ENCODE results near the gene ARRB2.
"Not testable (repeated sequence)": the region's sequence is repeated elsewhere in the genome, so short reads cannot be mapped to it uniquely, and the experiment has no call there.

ARRB2 gene

GRCh38 chr17:4703330-4703691 is 7.1 kb upstream of the ARRB2 start:
- no peak for DNase-seq

DNA sequence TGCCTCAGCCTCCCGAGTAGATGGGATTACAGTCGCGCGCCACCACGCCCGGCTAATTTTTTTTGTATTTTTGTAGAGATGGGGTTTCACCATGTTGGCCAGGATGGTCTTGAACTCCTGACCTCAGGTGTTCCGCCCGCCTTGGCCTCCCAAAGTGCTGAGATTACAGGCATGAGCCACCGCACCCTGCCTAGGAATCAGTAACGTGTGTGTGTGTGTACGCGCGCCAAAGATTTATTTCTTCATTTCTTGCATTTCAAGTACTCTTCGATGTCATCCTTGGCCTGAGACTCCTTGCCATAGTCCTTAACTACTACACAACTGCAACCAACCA is 5.9 kb upstream of the ARRB2 start:
- DNase-seq, result not testable (repeated sequence)

GRCh38 chr17:4704991-4705390 is 5.4 kb upstream of the ARRB2 start:
- no peak for DNase-seq

- DNase-seq, result no peak
Observed at GRCh38 chr17:4706121-4706520, 4.3 kb upstream of the ARRB2 start.

- peak in 1 of 2 experiments; percentile 4 for DNase-seq
Observed at GRCh38 chr17:4708436-4708835, 2.0 kb upstream of the ARRB2 start.

DNA sequence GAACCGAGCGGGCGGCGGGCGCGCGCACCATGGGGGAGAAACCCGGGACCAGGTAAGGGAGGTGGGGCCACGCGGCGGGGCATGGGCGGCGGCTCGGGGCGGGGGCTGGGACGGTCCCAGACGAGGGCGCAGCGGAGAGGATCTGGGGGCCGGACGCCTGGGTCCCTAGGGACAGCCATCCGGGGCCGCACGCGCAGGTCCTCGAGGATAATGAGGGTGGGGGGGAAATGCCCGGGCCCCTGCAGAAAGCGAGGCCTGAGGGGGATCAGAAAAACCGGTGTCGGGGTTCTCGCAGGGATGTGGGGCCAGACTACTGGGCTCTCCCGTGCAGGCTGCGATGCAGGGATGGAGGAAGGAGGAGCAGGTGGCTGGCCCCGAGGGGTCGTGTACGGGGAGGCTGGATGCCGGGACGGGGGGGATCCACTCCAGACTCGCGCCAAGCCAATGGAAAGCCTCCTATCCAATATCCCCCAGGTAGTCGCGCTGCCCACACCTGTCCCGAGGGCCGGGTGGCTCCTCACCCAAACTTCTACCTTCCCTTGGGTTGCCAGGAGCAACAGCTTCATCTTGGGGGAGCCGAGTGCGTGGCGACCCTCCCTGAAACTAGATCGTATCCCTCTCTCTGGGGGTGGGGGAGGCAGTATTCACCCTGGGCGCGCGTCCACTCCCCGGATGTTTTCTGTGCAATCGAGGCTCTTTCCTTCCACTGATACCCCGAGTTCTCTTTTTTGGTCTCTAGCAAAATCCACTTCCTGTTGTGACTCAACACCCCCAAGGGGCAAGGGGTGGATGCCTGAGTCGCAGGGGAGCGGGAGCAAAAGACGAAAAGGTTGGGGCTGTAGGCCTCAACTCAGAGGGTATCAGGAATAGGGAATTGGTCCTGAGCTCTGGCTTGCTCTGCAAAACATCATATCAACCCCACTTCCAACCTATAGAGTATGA is 532 bp downstream of the ARRB2 start:
- peak in 1 of 2 experiments; percentile 22 for DNase-seq

DNA sequence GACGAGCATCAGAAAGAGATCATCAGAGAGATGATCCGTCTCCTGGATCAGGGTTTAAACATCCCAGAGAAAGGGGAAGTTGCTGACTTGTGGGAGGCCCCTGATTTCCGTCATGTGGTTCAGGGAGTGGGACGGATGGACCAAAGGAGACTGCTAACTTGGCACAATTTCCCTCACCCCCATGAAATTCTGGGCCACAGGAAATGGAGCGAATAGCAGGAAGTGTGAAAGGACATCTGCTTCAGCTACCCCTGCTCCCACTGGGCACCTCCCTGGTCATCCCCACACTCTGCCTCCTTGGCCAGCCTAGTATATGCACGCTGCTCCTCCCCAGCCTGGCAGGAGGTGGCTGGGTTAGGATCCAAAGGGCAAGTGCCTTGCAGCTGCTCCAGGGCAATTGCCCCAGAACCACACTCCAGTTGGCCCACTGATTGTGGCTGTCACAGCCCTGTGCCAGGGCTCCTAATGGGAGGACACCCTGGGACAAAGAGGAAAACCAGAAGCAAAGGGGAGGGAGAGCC is 1.3 kb downstream of the ARRB2 start:
- DNase-seq, result no peak

- DNase-seq, result no peak
Observed at GRCh38 chr17:4712526-4712925, 2.1 kb downstream of the ARRB2 start.

DNA sequence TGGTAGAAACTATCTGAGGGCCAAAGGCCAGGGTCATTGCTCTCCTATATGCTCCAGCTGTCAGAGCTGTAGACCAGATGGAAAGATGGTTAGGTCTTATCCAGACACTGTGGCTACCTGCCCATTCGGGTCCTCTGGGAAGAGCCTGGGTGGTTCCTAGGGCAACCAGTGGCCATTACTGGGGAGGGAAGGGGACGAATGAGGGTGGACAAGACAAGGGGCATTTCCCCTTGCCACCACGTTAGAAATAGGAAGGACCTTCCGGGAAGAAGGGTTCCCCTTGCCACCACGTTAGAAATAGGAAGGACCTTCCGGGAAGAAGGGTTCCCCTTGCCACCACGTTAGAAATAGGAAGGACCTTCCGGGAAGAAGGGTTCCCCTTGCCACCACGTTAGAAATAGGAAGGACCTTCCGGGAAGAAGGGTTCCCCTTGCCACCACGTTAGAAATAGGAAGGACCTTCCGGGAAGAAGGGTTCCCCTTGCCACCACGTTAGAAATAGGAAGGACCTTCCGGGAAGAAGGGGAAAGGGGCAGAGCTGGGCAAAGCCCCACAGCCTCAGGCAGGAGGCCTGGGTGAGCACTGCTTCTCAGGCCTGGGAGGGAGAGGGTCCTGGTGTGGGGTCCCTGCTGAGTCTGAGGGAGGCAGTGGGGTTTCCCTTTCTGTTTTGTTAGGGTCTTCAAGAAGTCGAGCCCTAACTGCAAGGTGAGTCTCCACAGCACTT is 4.1 kb downstream of the ARRB2 start:
- DNase-seq, result not testable (repeated sequence)

DNA sequence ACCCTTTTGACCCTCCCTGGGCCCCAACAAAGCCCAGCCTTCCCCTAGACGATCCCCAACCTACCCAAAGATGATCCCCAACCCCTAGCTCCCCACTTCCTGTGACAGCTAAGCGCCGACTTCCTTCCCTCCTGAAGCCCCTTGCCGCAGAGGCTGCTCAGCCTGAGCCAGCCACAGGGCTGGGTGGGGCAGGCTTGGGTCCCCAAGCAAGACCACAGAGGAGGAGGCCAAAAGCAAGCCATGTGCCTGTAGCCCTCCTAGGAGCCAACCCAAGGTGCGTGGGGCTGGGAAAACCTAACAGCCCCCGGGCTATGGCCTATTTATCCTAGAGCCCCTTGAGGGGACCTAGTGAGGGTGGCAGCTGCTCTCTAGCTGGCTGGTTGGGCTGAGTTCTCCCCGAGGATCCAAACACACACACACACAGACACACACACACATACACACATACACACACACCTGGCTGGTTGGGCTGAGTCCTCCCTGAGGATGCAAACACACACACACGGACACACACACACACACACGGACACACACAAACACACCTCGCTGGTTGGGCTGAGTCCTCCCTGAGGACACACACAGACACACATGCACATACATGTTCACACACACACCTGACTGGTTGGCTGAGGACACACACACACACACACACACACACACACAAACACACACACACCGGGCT is 4.8 kb downstream of the ARRB2 start:
- no peak for DNase-seq

DNA sequence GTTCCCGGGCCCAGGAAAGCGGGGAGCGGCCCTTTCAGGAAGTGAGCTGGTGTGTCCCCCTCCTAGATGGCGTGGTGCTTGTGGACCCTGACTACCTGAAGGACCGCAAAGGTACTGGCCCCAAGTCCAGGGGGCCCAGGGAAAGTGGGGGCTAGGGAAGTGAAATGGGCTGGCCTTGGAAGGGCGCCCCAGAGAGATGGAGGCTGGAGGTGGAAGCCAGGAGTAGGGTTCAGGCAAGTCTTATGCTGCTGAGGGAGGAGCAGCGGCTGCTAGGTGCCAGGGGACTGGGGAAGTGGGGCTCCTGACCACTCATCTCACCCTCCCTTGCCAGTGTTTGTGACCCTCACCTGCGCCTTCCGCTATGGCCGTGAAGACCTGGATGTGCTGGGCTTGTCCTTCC is 5.6 kb downstream of the ARRB2 start:
- no peak for DNase-seq

- no peak for DNase-seq
Observed at GRCh38 chr17:4717791-4718190, 7.4 kb downstream of the ARRB2 start.

DNA sequence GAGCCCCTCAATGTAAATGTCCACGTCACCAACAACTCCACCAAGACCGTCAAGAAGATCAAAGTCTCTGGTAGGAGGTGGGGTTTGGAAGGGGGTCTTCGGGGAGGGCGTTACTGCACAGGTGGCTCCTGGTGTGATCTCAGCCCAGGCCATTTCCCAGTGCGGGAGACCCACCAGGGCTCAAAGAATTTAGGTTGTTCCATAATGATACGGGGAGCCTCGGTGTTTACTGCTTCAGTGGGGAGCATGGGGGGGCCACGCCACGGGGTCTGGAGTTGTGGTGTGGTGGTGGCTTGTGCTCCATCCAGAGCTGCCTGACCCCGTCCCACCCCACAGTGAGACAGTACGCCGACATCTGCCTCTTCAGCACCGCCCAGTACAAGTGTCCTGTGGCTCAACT is 7.8 kb downstream of the ARRB2 start:
- DNase-seq, result no peak

DNA sequence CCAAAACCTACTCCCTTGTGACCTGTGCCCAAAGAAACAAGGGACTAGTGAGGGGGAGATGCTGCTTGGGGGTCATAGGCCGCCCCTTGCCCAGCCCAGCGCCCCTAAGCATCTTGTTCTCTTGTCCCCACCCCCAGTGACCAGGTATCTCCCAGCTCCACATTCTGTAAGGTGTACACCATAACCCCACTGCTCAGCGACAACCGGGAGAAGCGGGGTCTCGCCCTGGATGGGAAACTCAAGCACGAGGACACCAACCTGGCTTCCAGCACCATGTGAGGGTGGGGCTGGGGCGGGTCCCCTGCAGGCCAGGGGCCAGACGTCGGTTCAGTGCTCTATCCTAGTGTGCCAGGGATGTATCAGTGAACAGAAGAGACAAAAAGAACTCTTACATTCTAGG is 8.7 kb downstream of the ARRB2 start:
- DNase-seq, result no peak

DNA sequence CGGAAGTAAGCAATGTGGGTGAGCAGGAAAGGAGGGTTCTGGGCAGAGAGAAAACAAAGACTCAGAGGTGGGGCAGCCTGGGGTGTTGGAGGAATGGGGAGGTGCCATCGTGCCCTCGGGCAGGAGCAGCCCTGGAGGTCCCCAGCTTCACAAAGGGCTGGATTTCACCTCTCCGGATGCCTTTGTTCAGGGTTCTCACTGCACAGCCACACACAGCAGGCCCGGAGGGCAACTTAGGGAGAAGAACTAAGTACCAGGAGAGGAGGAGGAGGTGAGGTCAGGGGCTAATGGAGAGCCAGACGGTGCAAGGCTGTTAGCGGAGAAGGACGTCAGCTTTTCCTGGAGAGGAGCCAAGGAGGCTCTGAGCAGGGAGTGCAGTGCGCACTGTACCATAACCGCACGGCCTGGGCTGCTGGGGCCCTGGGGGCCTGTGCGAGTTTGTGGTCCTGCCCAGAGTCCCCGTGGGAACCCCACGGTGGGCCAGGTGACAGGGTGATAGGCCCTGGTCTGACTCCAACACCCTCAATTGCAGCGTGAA is 9.3 kb downstream of the ARRB2 start:
- no peak for DNase-seq

- no peak for DNase-seq
Observed at GRCh38 chr17:4720787-4721186, 10.4 kb downstream of the ARRB2 start.

DNA sequence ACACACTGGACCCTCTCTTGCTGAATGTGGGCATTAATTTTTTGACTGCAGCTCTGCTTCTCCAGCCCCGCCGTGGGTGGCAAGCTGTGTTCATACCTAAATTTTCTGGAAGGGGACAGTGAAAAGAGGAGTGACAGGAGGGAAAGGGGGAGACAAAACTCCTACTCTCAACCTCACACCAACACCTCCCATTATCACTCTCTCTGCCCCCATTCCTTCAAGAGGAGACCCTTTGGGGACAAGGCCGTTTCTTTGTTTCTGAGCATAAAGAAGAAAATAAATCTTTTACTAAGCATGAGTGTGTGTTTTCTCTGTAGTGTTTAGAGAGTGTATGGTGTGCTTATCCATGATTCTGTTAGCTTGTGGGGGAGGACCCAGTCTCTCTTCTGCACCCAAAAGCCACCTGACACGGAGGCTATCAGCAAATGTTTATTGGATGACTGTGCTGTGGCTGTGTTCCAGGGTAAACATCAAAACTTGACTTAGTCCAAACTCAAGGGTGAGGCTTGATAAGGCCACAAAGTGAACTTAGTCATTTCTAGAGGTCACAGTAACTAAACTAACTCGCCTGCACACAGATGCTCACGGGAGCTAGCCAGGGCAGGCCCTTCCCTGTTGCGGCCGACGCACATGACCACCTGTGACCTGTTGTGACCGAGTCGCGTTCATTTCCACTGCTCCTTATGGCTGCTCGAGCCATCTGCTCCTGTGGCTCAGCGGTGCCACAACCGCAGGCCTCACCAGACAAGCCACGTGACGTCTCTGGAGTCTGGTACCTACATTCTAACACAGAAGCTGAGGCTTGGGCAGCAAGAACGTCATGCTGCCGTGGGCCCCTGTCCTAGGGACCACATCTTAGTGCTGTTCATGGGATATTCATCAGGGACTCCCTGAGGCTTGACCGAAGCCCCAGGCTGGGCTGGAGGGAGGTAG is 11.0 kb downstream of the ARRB2 start:
- no peak for DNase-seq

- DNase-seq, result no peak
Observed at GRCh38 chr17:4722678-4723240, 12.3 kb downstream of the ARRB2 start.

- no peak for DNase-seq
Observed at GRCh38 chr17:4724650-4725049, 14.2 kb downstream of the ARRB2 start.

DNA sequence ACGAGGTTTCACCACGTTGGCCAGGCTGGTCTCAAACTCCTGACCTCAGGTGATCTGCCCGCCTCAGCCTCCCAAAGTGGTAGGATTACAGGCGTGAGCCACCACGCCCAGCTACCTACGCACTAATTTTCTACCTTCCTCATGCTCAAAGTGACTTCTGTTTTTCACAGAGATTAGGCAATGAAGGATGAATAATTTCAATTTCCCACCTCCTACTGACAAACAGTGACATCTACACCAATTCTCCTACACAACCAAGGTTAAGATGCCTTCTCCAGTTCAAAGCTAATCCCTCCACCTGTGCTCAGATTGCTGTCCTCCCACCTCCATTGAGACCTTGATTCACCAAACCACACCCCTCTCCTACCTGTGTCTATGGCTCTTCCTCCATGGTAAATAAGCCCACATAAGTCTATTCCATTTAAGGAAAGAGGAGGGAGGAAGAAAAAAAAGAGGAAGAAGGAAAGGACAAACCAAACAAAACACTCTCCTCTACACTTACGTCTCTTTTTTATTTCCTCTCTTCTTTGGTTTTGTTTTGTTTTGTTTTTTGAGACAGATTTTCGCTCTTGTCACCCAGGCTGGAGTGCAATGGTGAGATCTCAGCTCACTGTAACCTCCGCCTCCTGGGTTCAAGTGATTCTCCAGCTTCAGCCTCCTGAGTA is 15.3 kb downstream of the ARRB2 start:
- DNase-seq, result no peak

DNA sequence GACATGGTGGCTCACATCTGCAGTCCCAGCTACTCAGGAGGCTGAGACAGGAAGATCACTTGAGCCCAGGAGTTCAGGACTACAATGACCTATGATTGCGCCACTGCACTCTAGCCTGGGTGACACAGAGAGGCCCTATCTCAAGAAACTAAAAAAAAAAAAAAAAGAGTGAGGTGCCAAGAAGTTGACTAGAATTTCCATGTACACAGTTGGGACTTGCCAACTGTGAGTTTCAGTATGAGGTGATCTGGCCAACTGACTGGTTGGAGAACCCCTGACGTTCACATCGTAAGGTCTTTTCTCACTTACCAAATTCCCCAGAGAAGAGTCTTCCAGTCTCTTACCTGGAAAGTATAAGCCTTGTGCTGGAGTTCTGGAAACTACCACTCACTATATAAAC is 17.7 kb downstream of the ARRB2 start:
- DNase-seq, result no peak
